A549 (cell line): ENCODE measurements around the gene ERO1B. TPM values are rescaled to one million over a fixed set of nuclear protein-coding genes. Genes with fewer than 3 reads are reported as not detected.

Experiments used
- ATAC-seq, 2 experiments: fragments of 200-7000 bp in 1 of 2; fragments of >200 bp in 1 of 2; cut with Nextera tagmentation in 1 of 2; cut with Tn5 transposase in 1 of 2; 3 replicates each; pipeline versions ENCODE4 v1.8.0 to v1.9.1; 2018 to 2020; ENCODE audit warnings: mild to moderate bottlenecking in 1 of 2, moderate library complexity in 1 of 2
- CTCF ChIA-PET: fragments of 300-600 bp; sonication (Branson Sonifier 250); formaldehyde crosslinking; extraction: SDS; loops from one replicate; lab custom pipeline; 2021; ENCODE audit warnings: antibody characterized with exemption, inconsistent platforms; lab: Yijun Ruan, JAX
- POLR2A ChIA-PET: fragments of 350-600 bp; formaldehyde crosslinking; extraction: SDS; loops from one replicate; lab custom pipeline; 2021; ENCODE audit warnings: antibody characterized with exemption, inconsistent platforms; lab: Yijun Ruan, JAX
- DNase-seq, 2 experiments: peaks; one replicate each; pipeline versions ENCODE4 v3.0.0 to v3.0.0-alpha.2; 2011 to 2016; ENCODE audit warnings: low read depth in 1 of 2, low spot score in 1 of 2
- FAIRE-seq: peaks from 2 replicates; lab custom pipeline; 2011; peaks lifted over from hg19 to GRCh38; lab: Jason Lieb, UNC
- H3K27ac ChIP-seq, 2 experiments: fragments of >200 bp; sonication (Bioruptor Twin); formaldehyde crosslinking; 3 replicates each; pipeline ENCODE4 v1.5.1; 2016 to 2017
- H3K4me1 ChIP-seq: fragments of >200 bp; sonication (Bioruptor Twin); formaldehyde crosslinking; 3 replicates; pipeline ENCODE4 v1.6.1; 2016
- H3K4me2 ChIP-seq: fragments of >200 bp; sonication (Bioruptor Twin); formaldehyde crosslinking; 3 replicates; pipeline ENCODE4 v1.6.1; 2016
- H3K4me3 ChIP-seq: fragments of >200 bp; sonication (Bioruptor Twin); formaldehyde crosslinking; 3 replicates; pipeline ENCODE4 v1.5.1; 2016
- H3K9me3 ChIP-seq: fragments of >200 bp; sonication (Bioruptor Twin); formaldehyde crosslinking; 3 replicates; pipeline ENCODE4 v1.6.1; 2016
- ATOH8 ChIP-seq: fragments of 250-450 bp; sonication (Bioruptor Pico); IDR thresholded peaks from 2 replicates; pipeline ENCODE4 v1.5.0; 2020; ENCODE audit warnings: low read depth, mild to moderate bottlenecking, moderate library complexity
- CTCF ChIP-seq: fragments of >200 bp; sonication (Bioruptor Twin); formaldehyde crosslinking; IDR thresholded peaks from 3 replicates; pipeline ENCODE4 v1.5.1; 2016
- EP300 ChIP-seq, 2 experiments: fragments of >200 bp; sonication (Bioruptor Twin); formaldehyde crosslinking; IDR thresholded peaks; 2 replicates in 1 of 2; 3 replicates in 1 of 2; pipeline ENCODE4 v1.6.1; 2016 to 2017
- ESRRA ChIP-seq: fragments of 150-350 bp; IDR thresholded peaks from 2 replicates; pipeline ENCODE4 v1.6.1; 2014; ENCODE audit warnings: mild to moderate bottlenecking, low read length, borderline replicate concordance
- GATA3 ChIP-seq: IDR thresholded peaks from 2 replicates; pipeline ENCODE4 v1.6.1; 2012; ENCODE audit warnings: borderline replicate concordance
- HEYL ChIP-seq: fragments of 250-450 bp; sonication (Bioruptor Pico); IDR thresholded peaks from 2 replicates; pipeline ENCODE4 v1.8.0; 2021; ENCODE audit warnings: mild to moderate bottlenecking, moderate library complexity
- HOXB5 ChIP-seq: fragments of 250-450 bp; sonication (Bioruptor Pico); IDR thresholded peaks from 2 replicates; pipeline ENCODE4 v1.5.0; 2020; ENCODE audit warnings: mild to moderate bottlenecking, moderate library complexity
- JUNB ChIP-seq: fragments of >200 bp; sonication (Bioruptor Twin); formaldehyde crosslinking; IDR thresholded peaks from 2 replicates; pipeline ENCODE4 v1.6.1; 2016
- KDM1A ChIP-seq: fragments of 200-600 bp; sonication (generic); IDR thresholded peaks from 2 replicates; pipeline ENCODE4 v1.6.1; 2016; ENCODE audit warnings: low read depth, mild to moderate bottlenecking
- NR3C1 ChIP-seq: fragments of >200 bp; sonication (Bioruptor Twin); formaldehyde crosslinking; IDR thresholded peaks from 3 replicates; pipeline ENCODE4 v1.6.1; 2017
- PBX3 ChIP-seq: IDR thresholded peaks from 2 replicates; pipeline ENCODE4 v1.6.1; 2012
- RCOR1 ChIP-seq: fragments of 150-350 bp; IDR thresholded peaks from 2 replicates; pipeline ENCODE4 v1.6.1; 2014; ENCODE audit warnings: antibody characterized with exemption, low read length, low read depth
- RFX5 ChIP-seq: fragments of 450-650 bp; IDR thresholded peaks from 2 replicates; pipeline ENCODE4 v1.7.1; 2014; ENCODE audit warnings: antibody characterized with exemption, mild to moderate bottlenecking, moderate library complexity
- TFCP2L1 ChIP-seq: fragments of 250-450 bp; sonication (Bioruptor Pico); IDR thresholded peaks from 2 replicates; pipeline ENCODE4 v1.5.0; 2021; ENCODE audit warnings: mild to moderate bottlenecking
- USF2 ChIP-seq: fragments of 450-650 bp; IDR thresholded peaks from 2 replicates; pipeline ENCODE4 v1.6.1; 2014; ENCODE audit warnings: antibody characterized with exemption
- ZFP36 ChIP-seq: fragments of 450-650 bp; IDR thresholded peaks from 2 replicates; pipeline ENCODE4 v1.6.1; 2014; ENCODE audit warnings: borderline replicate concordance; ENCODE audit not compliant: partially characterized antibody
- ZSCAN20 ChIP-seq: fragments of 250-450 bp; sonication (Bioruptor Pico); IDR thresholded peaks from 2 replicates; pipeline ENCODE4 v1.8.0; 2022; ENCODE audit warnings: mild to moderate bottlenecking, moderate library complexity
- WGBS: methylation state at CpG from one replicate; pipeline ENCODE4 v1.1.6; 2017; ENCODE audit errors: missing lambda C conversion rate; 5-methylcytosine and 5-hydroxymethylcytosine counted together
- polyA plus RNA-seq, 4 experiments: library from polyadenylated mRNA; depleted of rRNA in 3 of 4; stranded (reverse); fragments of >200 nt; fragmentation: RNase III in 1 of 4; extraction: RNeasy Plus Mini Kit Qiagen cat#74134 plus additional on column Dnase treatment in 1 of 4; gene quantifications; 2 replicates in 3 of 4; 3 replicates in 1 of 4; pipeline ENCODE4 v1.2.3, GENCODE V29; 2011 to 2017

The ERO1B gene
- polyA plus RNA-seq, 2 of the 4 experiments (the other 2 are of a cell fraction), result 3.2 to 9.8 TPM

GRCh38 chr1:236322566-236323409 lies 41.0 kb upstream of the ERO1B start:
- ATAC-seq (no peak), DNase-seq (no peak), FAIRE-seq (no peak)
- H3K27ac ChIP-seq, result no peak overlapping the region
- POLR2A ChIA-PET, result no interaction called here
- 2% methylated on average over 1 of the region's 1 CpG for WGBS
- H3K4me2 ChIP-seq, result no peak overlapping the region
- H3K4me3 ChIP-seq, result no peak overlapping the region
- H3K9me3 ChIP-seq, result peaks cover 15% of the 10 kb centered on the region; the same call in 1 of the 3 replicates
- TF ChIP-seq RCOR1 (no peak), GATA3 (no peak), HEYL (CRISPR knock-in tag) (no peak), ZSCAN20 (CRISPR knock-in tag) (no peak), HOXB5 (no peak), CTCF (no peak), ATOH8 (CRISPR knock-in tag) (no peak), RFX5 (no peak), TFCP2L1 (CRISPR knock-in tag) (no peak), EP300 (IDR thresholded peaks at IDR 0.05) (no peak), ESRRA (no peak)
- H3K4me1 ChIP-seq, result no peaks in the 10 kb centered on the region
- CTCF ChIA-PET, result interaction anchor here (0.6 to 1.5 kb wide), 2 partner anchors 13 to 24 kb away, joined by 3 read pairs; no protein-coding TSS in a partner anchor

GRCh38 chr1:236321101-236321500 lies 39.3 kb upstream of the ERO1B start:
- 39% methylated on average over 5 of the region's 5 CpGs for WGBS

More at GRCh38 chr1:236321101-236321500, 39.3 kb upstream of the ERO1B start:
- Histone ChIP-seq H3K4me3 (no peak overlapping the region), H3K27ac (no peak overlapping the region), H3K9me3 (peaks cover 15% of the 10 kb centered on the region; the same call in 1 of the 3 replicates), H3K4me1 (no peaks in the 10 kb centered on the region), H3K4me2 (no peak overlapping the region)
- FAIRE-seq, result no peak
- no peak for ATAC-seq
- CTCF ChIA-PET, result no interaction called here
- TF ChIP-seq PBX3 (no peak), ZFP36 (no peak), NR3C1 (no peak), JUNB (no peak), KDM1A (no peak), RCOR1 (no peak), USF2 (no peak), RFX5 (no peak)
- POLR2A ChIA-PET, result no interaction called here
- DNase-seq, result no peak
